GM12892 (cell line): Measurements from ENCODE around the gene RFC4.

ENCODE experiments used
- POLR2A ChIP-seq: IDR thresholded peaks from 2 replicates; pipeline ENCODE4 v1.6.1; 2011; ENCODE audit warnings: low read depth, low read length, control low read depth
- POLR2AphosphoS5 ChIP-seq: IDR thresholded peaks from 2 replicates; pipeline ENCODE4 v1.6.1; 2011; ENCODE audit warnings: low read depth, low read length, control low read depth
- TAF1 ChIP-seq: IDR thresholded peaks from 2 replicates; pipeline ENCODE4 v1.6.1; 2011; ENCODE audit warnings: low read depth, mild to moderate bottlenecking, control low read depth, low read length, borderline replicate concordance

DNA sequence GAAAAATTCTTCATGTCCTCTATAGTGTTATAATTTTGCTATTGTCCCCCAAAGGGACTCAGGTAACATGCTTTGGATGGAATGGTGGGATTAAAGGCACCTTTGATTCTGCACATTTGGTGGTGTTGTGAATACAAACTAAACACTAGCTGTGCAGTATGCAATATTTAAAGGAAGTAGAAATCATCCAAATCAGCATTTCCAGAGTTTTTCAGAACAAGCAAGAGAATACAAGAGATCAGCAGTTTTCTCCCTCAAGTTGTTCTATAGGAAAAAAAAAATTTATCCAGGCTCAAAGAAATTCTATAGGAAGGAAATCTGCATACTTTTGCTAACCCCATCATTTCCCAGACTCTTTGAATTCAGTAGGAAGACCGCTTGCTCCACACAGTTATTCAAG, 26.0 kb upstream of the RFC4 start:
- TF ChIP-seq POLR2A (no peak), POLR2AphosphoS5 (no peak), TAF1 (no peak)
